ENCODE results near the gene DPPA5.
"Not testable (repeated sequence)": the region's sequence is repeated elsewhere in the genome, so short reads cannot be mapped to it uniquely, and the experiment has no call there.

The DPPA5 gene

DNA sequence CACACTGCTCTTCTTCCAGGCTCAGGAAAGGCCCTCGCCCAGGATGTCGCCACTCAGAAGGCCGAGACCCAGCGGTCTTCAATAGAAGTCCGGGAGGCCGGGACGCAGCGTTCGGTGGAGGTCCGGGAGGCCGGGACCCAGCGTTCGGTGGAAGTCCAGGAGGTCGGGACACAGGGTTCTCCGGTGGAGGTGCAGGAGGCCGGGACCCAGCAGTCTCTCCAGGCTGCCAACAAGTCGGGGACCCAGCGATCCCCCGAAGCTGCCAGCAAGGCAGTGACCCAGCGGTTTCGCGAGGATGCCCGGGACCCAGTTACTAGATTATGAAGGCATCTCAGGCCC is 9.4 kb upstream of the DPPA5 start:
- DNase-seq = no peak

GRCh38 chr6:73362869-73363536 is 8.9 kb upstream of the DPPA5 start:
- DNase-seq = no peak

DNA sequence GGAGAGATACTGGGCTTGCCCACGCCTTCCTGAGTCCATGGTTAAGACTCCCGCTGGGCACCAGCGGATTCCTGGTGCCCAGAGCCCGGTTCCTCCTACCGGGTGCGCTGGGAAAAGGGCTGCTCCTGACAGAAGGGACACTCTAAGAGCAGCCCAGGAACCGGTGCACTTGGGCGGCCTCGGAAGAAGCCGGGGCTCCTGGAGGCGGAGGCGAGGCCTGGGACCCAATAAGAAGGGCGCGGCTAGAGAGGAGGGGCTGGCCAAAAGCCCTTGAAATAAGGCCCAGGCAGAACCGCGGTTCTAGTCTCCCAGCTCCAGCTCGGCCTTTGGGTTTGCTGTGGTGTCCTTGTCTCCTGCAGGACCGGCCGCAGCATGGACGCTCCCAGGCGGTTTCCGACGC is 8.3 kb upstream of the DPPA5 start, which contains the start of gene KHDC3L:
Gene KHDC3L, plus strand, starts transcription at position 301 of the 400 bp plus-strand sequence. Its CDS starts 72 bp downstream, at position 373.
- DNase-seq = no peak

- no peak for DNase-seq
These were observed 4.8 kb downstream of the DPPA5 start for GRCh38 chr6:73349311-73349710.

DNA sequence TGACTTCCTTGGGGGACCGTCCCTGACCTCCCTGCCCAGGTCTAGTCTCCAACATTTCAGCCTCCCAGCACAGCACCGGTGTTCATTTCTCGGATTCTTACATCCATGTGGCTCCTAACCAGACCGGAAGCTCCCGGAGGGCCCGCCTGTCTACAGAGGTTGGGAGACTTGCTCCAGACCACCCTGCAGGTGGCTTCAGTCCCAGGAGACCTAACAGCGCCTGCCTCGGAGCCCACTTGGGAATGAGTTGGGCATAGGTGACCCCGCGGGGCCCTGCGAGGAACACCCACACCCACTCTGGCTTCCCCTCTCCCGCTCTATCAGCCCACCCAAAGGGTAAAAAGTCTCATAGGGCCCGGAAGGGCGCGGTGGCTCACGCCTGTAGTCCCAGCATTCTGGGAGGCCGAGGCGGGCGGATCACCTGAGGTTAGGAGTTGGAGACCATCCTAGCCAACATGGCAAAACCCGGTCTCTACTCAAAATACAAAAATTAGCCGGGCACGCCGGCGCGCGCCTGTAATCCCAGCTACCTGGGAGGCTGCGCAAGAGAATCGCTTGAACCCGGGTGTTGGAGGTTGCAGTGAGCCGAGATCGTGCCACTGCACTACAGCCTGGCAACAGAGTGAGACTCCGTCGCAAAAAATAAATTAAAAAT is 5.4 kb downstream of the DPPA5 start:
- DNase-seq = no peak

- no peak for DNase-seq
These were observed 10.9 kb downstream of the DPPA5 start for GRCh38 chr6:73343164-73343563.

GRCh38 chr6:73342174-73342573 is 11.9 kb downstream of the DPPA5 start:
- DNase-seq = no peak

GRCh38 chr6:73341335-73341734 is 12.7 kb downstream of the DPPA5 start:
- DNase-seq = no peak

DNA sequence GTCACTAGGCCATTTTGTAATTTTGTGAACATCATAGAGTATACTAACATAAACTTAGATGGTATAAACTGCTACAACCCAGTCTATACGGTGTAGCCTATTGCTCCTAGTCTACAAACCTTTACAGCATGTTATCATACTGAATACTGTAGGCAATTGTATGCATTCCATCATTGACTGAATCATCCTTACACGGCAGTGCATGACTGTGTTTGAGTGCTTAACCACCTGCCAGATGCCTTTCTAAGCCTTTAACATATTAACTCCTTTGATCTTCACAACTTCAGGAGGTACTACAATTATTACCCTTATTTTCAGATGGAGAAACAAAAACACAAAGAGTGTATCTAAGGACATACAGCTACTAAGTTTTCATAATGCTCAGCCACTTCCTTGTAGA is 14.0 kb downstream of the DPPA5 start:
- no peak for DNase-seq

GRCh38 chr6:73339340-73339739 is 14.7 kb downstream of the DPPA5 start:
- no peak for DNase-seq

GRCh38 chr6:73329201-73329600 is 24.9 kb downstream of the DPPA5 start:
- no peak for DNase-seq

GRCh38 chr6:73328790-73329189 is 25.3 kb downstream of the DPPA5 start:
- DNase-seq = no peak

DNA sequence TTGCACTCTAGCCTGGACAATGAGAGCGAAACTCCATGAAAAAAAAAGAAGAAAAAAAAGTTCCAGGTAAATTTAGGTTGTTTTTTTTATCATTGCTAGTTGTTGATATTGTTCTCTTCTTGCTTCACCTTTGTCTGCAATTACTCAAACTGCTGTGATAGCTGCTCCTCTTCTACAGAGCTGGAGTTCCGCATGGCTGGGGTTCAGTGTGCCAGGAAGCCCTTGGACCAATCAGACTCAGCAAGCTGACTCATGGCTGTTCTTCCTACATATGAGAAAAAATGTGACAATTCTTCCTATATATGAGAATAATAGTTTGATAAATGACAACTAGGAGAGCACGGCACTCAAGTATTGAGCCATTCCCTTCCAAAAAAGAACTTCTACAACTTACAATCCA is 28.4 kb downstream of the DPPA5 start:
- no peak for DNase-seq

DNA sequence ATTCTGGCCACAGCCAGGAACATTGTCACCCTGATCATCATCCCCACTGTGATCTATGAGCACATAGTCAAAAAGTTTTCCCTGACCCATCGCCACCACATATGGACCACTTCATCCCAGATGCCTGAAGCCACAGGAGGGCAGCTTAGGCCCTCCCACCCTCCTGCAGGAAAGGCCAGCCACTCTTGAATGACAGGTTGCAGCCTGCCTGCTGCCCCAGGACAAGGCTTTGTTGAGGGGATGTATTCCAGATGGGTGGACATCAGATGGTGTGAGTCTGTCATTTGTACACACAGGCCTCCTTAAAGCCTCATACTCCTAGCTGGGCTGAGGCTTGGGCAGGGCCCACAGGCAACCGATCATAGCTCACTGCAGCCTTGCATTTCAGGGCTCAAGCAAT is 30.8 kb downstream of the DPPA5 start:
- DNase-seq = no peak

DNA sequence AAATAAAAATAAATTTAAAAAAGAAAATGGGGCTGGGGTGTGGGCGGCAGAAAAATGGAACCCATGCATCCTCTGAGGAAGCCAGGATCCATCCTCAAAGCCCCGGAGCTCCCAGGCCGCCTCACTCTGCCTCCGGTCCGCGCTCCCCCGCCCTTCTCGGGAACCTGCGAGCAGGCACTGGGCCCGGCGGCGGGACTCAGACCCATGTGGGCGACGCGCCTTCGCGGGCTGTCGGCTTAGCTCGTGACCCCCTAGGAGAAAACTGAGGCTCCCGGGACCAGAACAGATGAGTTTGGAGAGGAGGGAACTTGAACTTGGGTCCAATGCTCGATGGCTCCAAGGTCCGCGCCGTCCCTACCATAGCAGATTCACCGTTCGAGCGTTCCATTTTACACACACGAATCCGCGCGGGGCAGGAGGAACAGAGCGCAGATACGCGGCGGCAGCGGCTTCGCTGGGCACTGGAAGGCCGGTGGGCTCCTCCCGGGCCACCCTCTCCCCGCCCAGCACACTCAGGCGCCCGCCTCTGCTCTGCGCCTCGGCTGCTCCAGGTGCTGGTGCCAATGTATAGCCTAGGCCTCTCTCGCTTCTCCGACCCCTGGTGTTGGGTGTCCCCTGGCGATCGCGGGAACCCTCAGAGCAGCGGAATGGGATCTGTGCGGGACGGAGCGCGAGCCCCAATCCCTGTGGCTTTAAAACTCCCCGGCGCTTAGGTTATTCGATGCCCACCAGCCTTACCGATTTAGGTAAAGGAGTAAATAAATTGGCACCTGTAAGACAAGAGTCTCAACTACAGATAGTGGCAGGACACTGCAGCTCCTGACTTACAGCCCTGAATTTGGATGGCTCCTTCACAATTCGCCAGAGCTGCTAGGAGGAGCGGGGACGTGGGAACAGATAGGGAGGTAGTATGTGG is 39.2 kb downstream of the DPPA5 start:
- no peak for DNase-seq

DNA sequence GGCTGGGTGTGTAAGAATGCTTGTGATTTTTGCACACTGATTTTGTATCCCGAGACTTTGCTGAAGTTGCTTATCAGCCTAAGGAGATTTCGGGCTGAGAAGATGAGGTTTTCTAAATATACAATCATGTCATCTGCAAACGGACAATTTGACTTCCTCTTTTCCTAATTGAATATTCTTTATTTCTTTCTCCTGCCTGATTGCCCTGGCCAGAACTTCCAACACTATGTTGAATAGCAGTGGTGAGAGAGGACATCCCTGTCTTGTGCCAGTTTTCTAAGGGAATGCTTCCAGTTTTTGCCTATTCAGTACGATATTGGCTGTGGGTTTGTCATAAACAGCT is 43.6 kb downstream of the DPPA5 start:
- not testable (repeated sequence) for DNase-seq

DNA sequence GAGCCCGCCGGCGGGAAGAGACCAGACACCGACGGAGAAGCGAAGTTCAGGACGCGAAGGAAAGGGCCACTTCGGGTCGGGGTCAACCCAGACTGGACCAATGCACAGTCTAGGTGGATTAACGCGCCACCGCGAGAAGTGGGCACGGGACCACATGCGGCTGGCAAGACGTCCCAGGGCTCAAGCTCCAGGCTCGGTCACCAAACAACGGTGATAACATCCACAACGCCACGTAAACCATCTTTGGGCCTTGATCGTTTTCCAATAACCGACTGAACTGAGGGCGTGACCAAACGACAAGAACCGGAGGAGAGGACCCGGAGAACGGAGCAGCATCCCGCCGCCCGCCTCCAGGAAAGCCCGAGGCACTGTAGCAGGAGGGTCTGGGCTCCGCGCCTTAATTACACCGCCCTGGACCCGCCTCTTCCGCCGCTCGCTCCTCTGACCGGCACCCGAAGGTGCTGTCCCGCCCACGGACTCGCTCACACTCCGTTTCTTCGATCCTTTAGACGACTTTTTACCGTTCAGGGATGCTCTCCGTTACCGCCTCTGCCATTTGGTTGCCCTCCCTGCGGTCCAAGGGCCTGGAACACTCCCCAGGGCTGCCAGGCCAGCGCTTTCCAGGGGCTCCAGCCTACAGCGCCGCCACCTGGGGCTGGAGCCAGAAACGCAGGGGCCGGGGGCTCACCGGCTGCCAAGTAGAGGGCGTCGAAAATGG is 44.1 kb downstream of the DPPA5 start:
- DNase-seq = peak; percentile 59 to 89

GRCh38 chr6:73309535-73309784 is 44.6 kb downstream of the DPPA5 start:
- DNase-seq = peak in 1 of 2 experiments; percentile 74

DNA sequence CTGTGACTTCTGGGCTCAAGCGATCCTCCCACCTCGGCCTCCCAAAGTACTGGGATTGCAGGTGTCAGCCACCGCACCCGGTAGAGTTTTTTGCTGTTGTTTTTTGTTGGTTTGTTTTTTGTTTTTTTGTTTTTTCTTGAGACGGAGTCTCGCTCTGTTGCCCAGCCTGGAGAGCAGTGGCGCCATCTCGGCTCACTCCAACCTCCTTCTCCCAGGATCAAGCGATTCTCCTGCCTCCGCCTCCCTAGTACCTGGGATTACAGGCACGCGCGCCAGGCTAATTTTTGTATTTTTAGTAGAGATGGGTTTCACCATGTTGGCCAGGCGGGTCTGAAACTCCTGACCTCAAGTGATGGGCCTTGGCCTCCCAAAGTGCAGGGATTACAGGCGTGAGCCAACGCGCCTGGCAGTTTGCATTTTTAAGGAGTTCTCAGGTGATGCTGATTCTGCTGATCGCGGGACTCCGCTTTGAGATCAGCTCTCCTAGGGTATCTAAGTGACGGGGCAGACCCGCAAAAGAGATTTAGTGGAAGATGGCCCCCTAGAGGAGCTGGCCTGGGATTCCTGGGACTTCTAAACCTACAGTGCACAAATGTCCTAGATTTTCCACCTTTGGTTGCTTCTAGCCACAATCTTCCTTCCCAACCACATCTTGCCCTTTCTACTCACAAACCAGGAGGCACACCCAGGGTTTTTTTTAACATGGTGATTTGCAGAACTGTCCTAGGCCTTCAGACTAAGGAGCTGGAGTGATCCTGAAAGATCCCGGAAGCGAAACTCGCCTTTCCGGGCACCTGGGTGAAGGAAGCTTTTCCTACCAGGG is 45.2 kb downstream of the DPPA5 start:
- DNase-seq = peak; percentile 61 to 77

- DNase-seq = not testable (repeated sequence)
These were observed 50.3 kb downstream of the DPPA5 start for GRCh38 chr6:73303773-73304172.

All from NCI-H526 (cell line).